ENCODE results near the gene NHLRC4. TPM values are rescaled to one million over a fixed set of nuclear protein-coding genes. Genes with fewer than 3 reads are reported as not detected.

The NHLRC4 gene
- total RNA-seq, 1 experiment from 2014 or later = 4.0 TPM

GRCh38 chr16:561413-561794 lies 5.4 kb upstream of the NHLRC4 start:
- in situ Hi-C loops (cut with HindIII; ENCODE audit: low pct_unique_long_range_greater_than_20kb, low sequenced_read_pairs) = no loop called here
- POLR2A ChIA-PET = no interaction called here
- H3K27me3 ChIP-seq (ENCODE audit: control insufficient read depth, insufficient read depth, low read length) = no peaks in the 10 kb centered on the region
- intact Hi-C loops (cut with micrococcal nuclease; ENCODE audit: unreplicated experiment) = no loop called here
- ATAC-seq (no peak), DNase-seq (ENCODE audit: low read depth, low spot score) (no peak)
- no peaks in the 10 kb centered on the region for H3K36me3 ChIP-seq (ENCODE audit: control insufficient read depth, insufficient read depth, low read length)
- TF ChIP-seq SIN3A (IDR thresholded peaks at IDR 0.05; ENCODE audit: borderline replicate concordance, insufficient read depth, low read depth, low read length) (no peak), REST (IDR thresholded peaks at IDR 0.05; ENCODE audit: insufficient read depth in 1 of 2, low read depth in 2 of 2, low read length in 1 of 2) (no peak), POLR2AphosphoS5 (IDR thresholded peaks at IDR 0.05; ENCODE audit: low read depth, low read length) (no peak), TCF7L2 (IDR thresholded peaks at IDR 0.05; ENCODE audit: low read depth, low read length) (no peak), CTCF (IDR thresholded peaks at IDR 0.05) (no peak)
- no TSS peak for BruUV-seq (replicated peaks)
- H3K9me3 ChIP-seq (ENCODE audit: control insufficient read depth, insufficient read depth, low read depth, low read length) = no peaks in the 10 kb centered on the region
- H3K4me3 ChIP-seq (ENCODE audit: low read depth in 2 of 2, low read length in 2 of 2) = no peak overlapping the region
- CTCF ChIA-PET = no interaction called here
- no peak overlapping the region for H3K27ac ChIP-seq (ENCODE audit: low read length)
- H3K4me1 ChIP-seq (ENCODE audit: control insufficient read depth, insufficient read depth, low read length) = peaks cover 44% of the 10 kb centered on the region

- Histone ChIP-seq H3K27me3 (ENCODE audit: control insufficient read depth, insufficient read depth, low read length) (no peaks in the 10 kb centered on the region), H3K4me3 (ENCODE audit: low read depth in 2 of 2, low read length in 2 of 2) (no peak overlapping the region), H3K36me3 (ENCODE audit: control insufficient read depth, insufficient read depth, low read length) (no peaks in the 10 kb centered on the region), H3K9me3 (ENCODE audit: control insufficient read depth, insufficient read depth, low read depth, low read length) (no peaks in the 10 kb centered on the region), H3K4me1 (ENCODE audit: control insufficient read depth, insufficient read depth, low read length) (peaks cover 52% of the 10 kb centered on the region), H3K27ac (ENCODE audit: low read length) (no peak overlapping the region)
- DNase-seq (ENCODE audit: low read depth, low spot score) (no peak), ATAC-seq (no peak)
- ChIA-PET POLR2A (interaction anchor here (0.5 kb wide), 1 partner anchor 164 kb away, joined by 3 read pairs; the partner anchor contains the start of gene CCDC78), CTCF (no interaction called here)
- BruUV-seq (replicated peaks) = no TSS peak
- in situ Hi-C loops (cut with HindIII; ENCODE audit: low pct_unique_long_range_greater_than_20kb, low sequenced_read_pairs) = no loop called here
- TF ChIP-seq POLR2AphosphoS5 (IDR thresholded peaks at IDR 0.05; ENCODE audit: low read depth, low read length) (no peak), TCF7L2 (IDR thresholded peaks at IDR 0.05; ENCODE audit: low read depth, low read length) (no peak), SIN3A (IDR thresholded peaks at IDR 0.05; ENCODE audit: borderline replicate concordance, insufficient read depth, low read depth, low read length) (no peak), REST (IDR thresholded peaks at IDR 0.05; ENCODE audit: insufficient read depth in 1 of 2, low read depth in 2 of 2, low read length in 1 of 2) (no peak), CTCF (IDR thresholded peaks at IDR 0.05) (no peak)
- intact Hi-C loops (cut with micrococcal nuclease; ENCODE audit: unreplicated experiment) = no loop called here
Measured at GRCh38 chr16:561957-562938, 4.6 kb upstream of the NHLRC4 start.
